Measurements from ENCODE around the gene TRMT61B. TPM values are rescaled to one million over a fixed set of nuclear protein-coding genes. Genes with fewer than 3 reads are reported as not detected.
A peak's percentile ranks its signal among the peaks of the same experiment; 100 is the strongest.

TRMT61B gene
- total RNA-seq, 4 donors from 2014 or later = 5.8 to 15.2 (median 13.5) TPM

- H3K4me3 ChIP-seq = no peak overlapping the region
- ATAC-seq = no peak
- no peaks in the 10 kb centered on the region for H3K27me3 ChIP-seq
- H3K36me3 ChIP-seq = peaks cover 0 to 54% of the 10 kb centered on the region in 2 donors
- intact Hi-C loops (cut with DNase I; ENCODE audit: low total_unique reads) (no loop called here), in situ Hi-C loops (cut with MboI; ENCODE audit: low sequenced_read_pairs in 4 of 4) (no loop called here)
- H3K27ac ChIP-seq = peak overlapping the region in 2 of 4 donors; percentile 45 to 71
- peaks cover 11 to 13% of the 10 kb centered on the region in 2 donors for H3K4me1 ChIP-seq
- H3K9me3 ChIP-seq = no peaks in the 10 kb centered on the region
- no peak for TF ChIP-seq POLR2A (IDR thresholded peaks at IDR 0.05)
- no peak for TF ChIP-seq CTCF (IDR thresholded peaks at IDR 0.05 in 4 of 5, conservative IDR thresholded peaks at IDR 0.05 in 1 of 5)
- no peak for DNase-seq
These were observed 36.7 kb upstream of the TRMT61B start for GRCh38 chr2:28906821-28907220.

- H3K27ac ChIP-seq = peak overlapping the region; percentile 3 to 71 (median 43)
- H3K4me1 ChIP-seq = peaks cover 11 to 17% of the 10 kb centered on the region in 2 donors
- DNase-seq = no peak
- no peak for TF ChIP-seq CTCF (IDR thresholded peaks at IDR 0.05 in 4 of 5, conservative IDR thresholded peaks at IDR 0.05 in 1 of 5)
- TF ChIP-seq POLR2A (IDR thresholded peaks at IDR 0.05) = no peak
- peaks cover 0 to 54% of the 10 kb centered on the region in 2 donors for H3K36me3 ChIP-seq
- no peaks in the 10 kb centered on the region for H3K9me3 ChIP-seq
- in situ Hi-C loops (cut with MboI; ENCODE audit: low sequenced_read_pairs in 4 of 4) = no loop called here
- intact Hi-C loops (cut with DNase I; ENCODE audit: low total_unique reads) = no loop called here
- no peaks in the 10 kb centered on the region for H3K27me3 ChIP-seq
- no peak overlapping the region for H3K4me3 ChIP-seq
- ATAC-seq = no peak
These were observed 36.3 kb upstream of the TRMT61B start for GRCh38 chr2:28906376-28906775.

- no peaks in the 10 kb centered on the region for H3K27me3 ChIP-seq
- in situ Hi-C loops (cut with MboI; ENCODE audit: low sequenced_read_pairs in 4 of 4) (no loop called here), intact Hi-C loops (cut with DNase I; ENCODE audit: low total_unique reads) (no loop called here)
- peak overlapping the region; percentile 48 to 71 (median 60) for H3K27ac ChIP-seq
- no peak for TF ChIP-seq POLR2A (IDR thresholded peaks at IDR 0.05)
- no peak for TF ChIP-seq CTCF (IDR thresholded peaks at IDR 0.05 in 4 of 5, conservative IDR thresholded peaks at IDR 0.05 in 1 of 5)
- peaks cover 0 to 53% of the 10 kb centered on the region in 2 donors for H3K36me3 ChIP-seq
- H3K4me3 ChIP-seq = no peak overlapping the region
- H3K9me3 ChIP-seq = no peaks in the 10 kb centered on the region
- peak in 1 of 2 donors; percentile 62 for DNase-seq
- peaks cover 11 to 23% of the 10 kb centered on the region in 2 donors for H3K4me1 ChIP-seq
- peak; percentile 29 to 31 for ATAC-seq
These were observed 35.4 kb upstream of the TRMT61B start for GRCh38 chr2:28905533-28905932.

GRCh38 chr2:28904802-28905457 is 34.8 kb upstream of the TRMT61B start:
- Histone ChIP-seq H3K9me3 (no peaks in the 10 kb centered on the region), H3K27me3 (no peaks in the 10 kb centered on the region), H3K27ac (peak overlapping the region; percentile 48 to 71 (median 60)), H3K36me3 (peaks cover 0 to 47% of the 10 kb centered on the region in 2 donors), H3K4me3 (no peak overlapping the region), H3K4me1 (peaks cover 11 to 23% of the 10 kb centered on the region in 2 donors)
- no peak for TF ChIP-seq POLR2A (IDR thresholded peaks at IDR 0.05)
- TF ChIP-seq CTCF (IDR thresholded peaks at IDR 0.05 in 4 of 5, conservative IDR thresholded peaks at IDR 0.05 in 1 of 5) = no peak
- in situ Hi-C loops (cut with MboI; ENCODE audit: low sequenced_read_pairs in 4 of 4) (no loop called here), intact Hi-C loops (cut with DNase I; ENCODE audit: low total_unique reads) (no loop called here)
- ATAC-seq (peak; percentile 70 to 76), DNase-seq (no peak)
